AG20443 (cell line): ENCODE measurements around the gene ARSG.

Experiments
- DNase-seq: peaks from one replicate; pipeline ENCODE4 v3.0.0; 2012; ENCODE audit warnings: low spot score, mixed read lengths

Gene ARSG

DNA sequence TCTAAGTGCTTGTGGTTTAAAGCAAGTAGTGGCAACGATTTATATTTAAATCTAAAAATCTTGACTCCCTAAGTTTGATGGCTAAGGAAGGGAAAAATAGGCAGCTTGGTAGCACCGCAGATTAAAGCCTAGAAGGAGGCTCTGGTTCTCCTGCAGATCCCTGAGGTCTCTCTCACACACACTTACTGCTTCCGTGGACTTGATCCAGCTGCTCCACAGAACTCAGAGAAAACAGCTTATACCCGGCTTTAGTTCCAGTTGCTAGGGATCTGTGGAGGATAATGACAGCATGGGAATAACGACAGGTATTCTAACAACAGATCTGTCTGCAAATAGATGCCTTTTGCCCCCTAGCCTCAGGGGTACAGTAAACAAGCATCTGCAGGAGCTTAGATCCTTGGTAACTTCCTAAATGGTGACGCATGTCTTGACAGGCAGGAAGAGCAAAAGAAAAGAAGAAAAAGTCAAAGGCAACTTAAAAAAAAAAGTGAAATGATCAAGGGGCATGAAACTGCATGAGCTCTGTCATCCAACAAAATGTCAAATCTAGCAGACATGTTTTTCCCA, 161.5 kb downstream of the ARSG start:
- no peak for DNase-seq

DNA sequence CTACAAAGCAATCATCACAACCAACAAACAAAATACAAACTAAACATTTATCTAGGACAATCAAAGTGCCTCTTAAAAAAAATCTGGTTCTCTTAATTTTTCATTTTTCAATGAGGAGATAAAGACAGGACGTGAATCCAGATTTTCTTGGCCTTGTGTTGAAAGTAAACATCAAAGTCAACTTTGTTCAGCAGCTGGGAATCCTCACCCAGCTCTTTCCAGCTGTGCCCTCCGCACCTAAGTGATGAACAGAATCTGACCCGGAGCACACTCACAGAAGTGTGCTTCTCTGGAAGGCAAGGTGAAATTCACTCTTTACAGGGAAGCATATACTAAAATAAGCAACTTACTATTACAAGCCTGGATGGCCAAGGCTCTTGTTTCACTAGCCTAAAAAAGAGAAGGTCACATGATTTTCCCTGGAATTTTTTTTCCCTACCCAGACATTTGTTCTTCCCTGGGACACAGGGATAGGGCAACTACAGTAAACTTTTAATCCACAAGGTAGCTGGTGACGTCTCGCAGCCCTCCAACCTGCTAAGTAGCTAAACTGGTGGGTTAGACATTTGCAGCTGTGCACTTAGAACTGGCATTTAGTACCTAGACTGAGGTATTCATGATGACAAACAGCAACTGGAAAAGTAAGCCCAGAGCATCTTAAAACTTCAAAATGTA, 162.8 kb downstream of the ARSG start:
- no peak for DNase-seq

DNA sequence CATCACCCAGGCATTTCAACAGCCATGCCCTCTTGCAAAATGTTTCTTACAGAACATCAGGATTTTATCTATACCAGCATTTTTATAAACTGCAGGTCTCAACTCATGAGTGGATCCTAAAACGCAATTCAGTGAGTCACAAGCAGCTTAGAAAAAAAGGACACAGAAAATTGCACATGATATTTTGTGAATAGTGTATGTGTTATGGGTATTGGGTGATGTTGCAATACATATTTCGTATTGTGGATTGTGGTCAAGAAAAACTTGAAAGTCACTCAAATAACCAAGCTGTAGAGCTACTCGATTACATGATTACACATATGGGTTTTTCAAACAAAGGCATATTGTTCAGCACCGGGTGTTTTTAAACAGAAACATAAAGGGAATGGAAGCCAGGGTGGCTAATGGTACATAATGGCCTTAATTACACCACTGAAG, 164.6 kb downstream of the ARSG start:
- peak; percentile 54 for DNase-seq

DNA sequence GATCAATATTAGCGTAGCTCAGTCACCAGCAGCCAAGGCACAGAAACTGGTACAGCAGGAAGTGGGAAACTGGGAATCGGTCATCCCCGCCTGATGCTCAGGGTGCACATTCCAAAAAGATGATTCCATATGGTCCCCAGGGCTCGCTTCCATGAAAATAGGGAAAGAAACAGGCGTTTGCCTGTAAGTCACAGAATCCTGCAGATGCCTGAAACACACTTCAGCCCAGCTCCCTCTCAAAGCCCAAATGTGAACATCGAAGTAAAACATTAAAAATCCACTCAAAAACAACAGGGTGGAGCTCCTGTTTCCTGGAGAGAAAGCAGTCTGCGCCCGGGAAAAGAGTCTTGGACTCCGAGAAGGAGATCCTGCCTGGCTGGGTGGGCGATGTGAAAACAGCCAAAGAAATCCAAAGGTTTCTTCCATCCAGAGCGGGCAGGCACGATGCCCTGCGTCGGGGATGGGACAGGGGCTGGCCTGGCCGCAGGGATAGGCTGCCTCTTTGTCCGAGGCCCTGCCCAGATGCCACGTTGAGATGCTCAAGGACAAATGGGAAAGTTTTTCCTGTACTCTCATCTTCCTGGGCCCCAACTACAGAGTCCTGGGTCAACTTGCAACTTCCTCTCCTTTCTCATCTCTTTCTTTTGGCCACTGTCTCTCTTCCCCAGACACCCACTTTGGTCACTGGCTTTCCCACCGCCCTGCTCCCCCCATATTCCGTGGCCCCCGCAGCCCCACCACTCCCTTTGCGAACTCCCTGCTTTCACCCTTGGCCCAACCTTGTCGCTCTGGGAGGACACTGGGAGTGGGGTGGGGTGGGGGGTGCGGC, 165.3 kb downstream of the ARSG start:
- peak; percentile 86 for DNase-seq

DNA sequence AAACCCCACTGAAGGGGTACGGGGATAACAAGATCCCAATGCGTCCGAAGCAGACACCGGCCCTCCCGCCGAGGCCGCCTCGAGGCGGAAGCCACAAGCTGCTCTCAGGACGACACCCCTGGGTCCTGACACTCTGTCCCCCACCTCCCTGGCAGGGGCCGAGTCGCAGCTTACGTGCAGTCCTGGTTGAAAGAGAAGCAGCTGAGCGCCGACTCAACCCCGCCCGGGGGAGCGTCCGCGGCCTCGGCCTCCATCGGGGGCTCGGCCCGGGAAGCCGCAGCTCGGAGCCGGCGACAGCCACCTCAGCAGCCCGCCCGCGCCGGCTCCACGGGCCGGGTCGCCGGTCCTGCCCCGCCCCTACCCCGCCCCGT, 165.9 kb downstream of the ARSG start, which contains the start of gene WIPI1:
TSS of gene WIPI1 (minus strand) at position 329 of the 371 bp plus-strand sequence. CDS start at position 254, 75 bp downstream.
- peak; percentile 14 for DNase-seq

DNA sequence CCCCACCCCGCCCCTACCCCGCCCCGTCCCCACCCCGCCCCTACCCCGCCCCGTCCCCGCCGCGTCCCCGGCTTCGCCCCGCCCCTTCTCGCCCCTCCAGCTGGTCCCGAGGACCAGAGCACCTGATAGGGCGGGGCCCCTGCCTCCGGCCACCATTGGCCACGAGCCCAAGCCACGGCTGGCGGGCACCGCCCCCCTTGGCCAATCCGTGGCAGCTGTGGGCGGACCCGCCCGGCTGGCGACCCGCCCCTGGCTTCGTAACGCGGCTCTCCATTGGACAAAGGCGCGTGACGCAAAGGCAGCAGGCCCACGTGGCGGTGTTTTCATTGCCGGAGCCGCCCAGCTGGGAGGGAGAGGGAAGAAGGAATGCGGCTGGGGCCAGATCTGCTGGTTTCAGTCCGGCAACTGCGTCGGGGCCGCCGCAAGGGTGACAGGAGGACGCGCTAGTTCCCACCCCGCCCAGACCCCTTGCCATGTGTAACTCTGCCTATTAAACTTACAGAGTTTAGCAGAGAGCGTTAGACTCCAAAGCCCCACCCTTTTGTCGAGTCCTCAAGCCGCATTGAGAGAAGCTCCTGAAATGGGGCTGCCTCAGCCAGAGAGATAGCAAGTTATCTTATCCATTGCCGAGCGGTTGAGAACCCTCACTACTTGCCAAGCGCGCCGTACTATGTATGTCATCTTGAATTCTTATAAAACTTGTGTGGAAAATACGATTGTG, 166.4 kb downstream of the ARSG start:
- DNase-seq = peak; percentile 98

DNA sequence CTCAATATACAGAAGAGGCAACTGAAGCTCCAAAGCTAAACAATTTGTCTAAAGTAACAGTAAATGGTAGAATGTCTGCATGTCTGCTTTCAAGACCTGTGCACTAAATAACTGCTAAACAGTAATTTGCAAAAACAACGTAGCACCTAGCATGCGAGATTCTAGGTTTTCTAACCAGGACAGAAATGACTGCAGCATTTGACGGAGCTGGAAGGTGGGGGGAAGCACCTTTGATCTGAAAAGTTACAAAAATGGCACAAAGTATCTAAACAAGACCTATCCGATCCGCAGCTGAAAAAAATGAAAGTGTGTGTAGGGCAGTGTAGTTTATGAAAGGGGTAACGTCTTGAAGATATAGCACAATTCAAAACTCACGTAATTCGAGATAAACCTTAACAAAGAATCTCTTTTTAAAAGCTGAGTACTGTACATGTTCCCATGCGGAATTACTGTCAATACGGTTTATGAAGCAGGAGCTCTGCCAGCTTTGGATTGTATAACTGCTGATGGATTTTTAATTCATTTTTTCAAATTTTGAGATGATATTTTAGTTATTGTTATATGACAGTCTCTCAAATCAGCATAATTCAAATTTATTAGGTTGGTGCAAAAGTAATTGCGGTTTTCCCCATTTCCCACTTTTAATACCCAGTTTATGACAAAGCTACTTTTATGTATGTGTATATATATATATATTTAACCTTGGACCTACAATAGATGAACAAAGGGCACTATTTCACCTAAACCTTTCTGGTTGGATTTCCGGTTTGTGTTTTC, 167.2 kb downstream of the ARSG start:
- DNase-seq = no peak

DNA sequence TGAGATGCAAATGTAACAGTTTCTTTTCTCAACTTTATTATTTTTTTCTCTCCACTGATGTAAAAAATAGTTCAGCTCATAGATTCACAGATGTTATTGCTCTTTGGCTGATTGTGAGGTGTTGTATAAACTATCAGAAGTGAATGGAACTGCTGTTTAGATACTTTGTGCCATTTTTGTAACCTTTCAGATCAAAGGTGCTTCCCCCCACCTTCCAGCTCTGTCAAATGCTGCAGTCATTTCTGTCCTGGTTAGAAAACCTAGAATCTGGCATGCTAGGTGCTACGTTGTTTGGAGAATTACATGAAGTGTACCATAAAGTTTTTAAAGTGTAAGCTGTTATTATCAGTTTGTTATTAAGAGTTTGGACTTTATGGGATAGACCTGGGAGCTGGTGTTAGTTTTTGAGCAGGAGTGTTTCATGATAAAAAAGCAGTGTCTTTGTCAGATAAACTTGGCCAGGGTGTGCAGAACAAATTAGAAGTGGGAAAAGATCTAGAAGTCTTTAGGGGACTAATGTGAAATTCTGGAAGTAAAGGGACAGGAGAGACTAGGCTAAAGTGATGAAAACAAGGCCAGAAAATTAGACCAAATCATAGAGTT, 167.8 kb downstream of the ARSG start:
- DNase-seq = no peak

DNA sequence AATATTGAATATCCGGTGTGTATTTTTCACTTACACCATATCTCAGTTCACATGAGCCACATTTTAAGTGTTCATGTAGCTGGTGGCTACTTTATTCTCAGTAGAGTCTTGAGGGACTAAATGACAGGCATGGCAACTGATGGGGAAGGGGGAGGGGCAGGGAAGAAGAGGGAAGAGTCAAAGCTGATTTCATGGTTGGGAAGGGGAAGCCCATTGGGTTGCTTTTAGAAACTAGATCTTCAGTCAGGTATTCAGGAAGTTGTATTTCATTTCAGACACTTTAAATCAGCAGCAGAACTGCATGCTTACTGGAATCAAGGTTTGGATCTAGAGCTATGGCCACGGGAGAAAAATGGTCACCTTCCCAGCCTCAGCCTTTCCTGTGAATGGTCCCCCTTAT, 168.9 kb downstream of the ARSG start:
- DNase-seq = no peak

DNA sequence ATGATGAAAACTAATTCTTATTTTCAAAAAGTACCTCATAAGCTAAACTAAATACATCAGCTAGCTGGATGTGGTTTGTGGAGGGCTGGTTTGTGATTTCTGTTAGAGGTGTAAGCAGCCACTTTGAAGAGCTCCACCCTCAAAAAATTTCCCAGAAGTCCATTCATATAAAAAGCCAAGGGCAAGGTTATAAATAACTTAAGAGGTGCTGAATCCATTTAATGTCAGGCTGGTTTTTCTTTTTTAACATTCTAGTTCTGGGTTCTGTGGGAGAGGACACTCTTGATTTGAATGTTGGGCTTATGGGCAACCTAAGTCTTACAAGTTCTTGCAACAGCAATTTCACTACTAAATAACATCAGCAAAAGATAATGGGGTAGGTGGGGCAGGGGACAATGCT, 169.4 kb downstream of the ARSG start:
- no peak for DNase-seq

DNA sequence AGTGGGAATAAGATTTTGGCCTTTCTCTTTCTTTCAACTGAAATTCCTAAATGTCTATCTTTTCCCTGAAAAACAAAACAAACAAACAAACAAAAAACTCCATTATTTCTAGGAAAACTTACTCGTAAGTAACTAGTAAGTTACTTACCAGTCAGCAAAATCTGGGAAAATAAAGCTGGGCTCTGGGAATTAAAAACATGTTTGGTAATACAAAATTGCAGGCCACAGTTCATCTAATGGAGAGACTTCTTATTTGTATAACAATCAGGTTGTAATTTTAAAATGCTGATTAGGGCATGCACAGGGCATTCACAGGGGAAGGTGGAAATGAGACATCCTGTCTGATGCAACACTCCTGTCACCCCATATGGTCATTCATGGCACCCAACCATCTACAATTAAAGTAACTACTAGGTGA, 169.8 kb downstream of the ARSG start:
- DNase-seq = no peak

DNA sequence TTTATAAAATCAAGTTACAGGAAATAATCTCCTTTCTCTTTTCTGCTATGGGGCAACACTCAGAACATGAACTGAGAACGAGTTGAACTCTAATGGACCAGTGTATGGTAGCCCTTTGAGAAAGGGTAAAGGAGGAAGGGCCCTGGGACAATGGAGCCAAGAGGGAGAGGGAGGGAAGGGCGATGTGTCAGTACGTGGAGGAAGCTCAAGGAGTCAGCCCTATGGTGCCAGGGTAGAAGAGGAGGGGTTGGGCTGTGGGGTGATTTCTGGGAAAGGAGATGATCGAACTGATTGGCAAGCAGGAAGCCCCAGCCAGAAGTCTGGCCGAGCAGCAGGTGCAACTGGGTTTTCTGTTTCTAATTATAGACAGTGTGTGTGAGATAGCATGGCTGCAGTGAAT, 170.3 kb downstream of the ARSG start:
- no peak for DNase-seq

DNA sequence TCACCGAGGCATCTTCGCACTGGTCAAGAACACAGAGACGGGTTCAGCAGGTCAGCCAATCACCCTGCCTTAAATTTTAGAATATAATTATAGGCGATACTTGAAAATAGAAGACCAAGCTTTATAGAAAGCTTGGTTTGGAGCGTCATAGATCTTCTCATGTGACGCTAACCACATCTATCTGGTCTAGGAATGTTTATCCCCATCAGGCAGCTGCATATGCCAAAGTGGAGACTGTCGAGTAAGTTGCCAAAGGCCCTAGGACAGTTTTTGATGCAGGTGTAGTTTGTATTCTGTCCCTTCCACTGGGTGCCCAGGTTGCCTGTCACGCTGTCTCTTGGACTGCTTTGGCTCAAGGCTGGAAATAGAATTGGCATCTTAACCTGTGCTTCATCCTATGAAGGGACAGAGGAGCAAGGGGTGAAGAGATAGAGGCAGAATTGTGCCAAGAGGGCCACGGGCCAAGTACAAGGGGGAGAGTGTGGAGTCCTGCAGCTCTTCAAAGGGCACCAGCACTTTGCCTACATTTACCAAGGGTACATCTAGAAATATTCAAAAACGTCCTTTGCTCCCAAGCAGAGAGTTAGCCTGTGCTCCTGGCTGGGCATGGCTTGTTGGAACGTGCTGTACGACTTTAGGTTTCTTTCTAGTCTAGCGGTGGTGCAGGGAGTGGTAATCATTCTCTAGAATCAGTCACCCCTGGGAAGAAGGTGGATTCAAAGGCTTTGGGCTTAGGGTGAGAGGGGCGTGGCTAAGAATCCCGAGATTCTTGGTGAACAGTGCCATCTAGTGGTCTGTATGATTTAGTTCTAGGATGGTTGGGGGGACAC, 171.3 kb downstream of the ARSG start:
- peak; percentile 69 for DNase-seq

DNA sequence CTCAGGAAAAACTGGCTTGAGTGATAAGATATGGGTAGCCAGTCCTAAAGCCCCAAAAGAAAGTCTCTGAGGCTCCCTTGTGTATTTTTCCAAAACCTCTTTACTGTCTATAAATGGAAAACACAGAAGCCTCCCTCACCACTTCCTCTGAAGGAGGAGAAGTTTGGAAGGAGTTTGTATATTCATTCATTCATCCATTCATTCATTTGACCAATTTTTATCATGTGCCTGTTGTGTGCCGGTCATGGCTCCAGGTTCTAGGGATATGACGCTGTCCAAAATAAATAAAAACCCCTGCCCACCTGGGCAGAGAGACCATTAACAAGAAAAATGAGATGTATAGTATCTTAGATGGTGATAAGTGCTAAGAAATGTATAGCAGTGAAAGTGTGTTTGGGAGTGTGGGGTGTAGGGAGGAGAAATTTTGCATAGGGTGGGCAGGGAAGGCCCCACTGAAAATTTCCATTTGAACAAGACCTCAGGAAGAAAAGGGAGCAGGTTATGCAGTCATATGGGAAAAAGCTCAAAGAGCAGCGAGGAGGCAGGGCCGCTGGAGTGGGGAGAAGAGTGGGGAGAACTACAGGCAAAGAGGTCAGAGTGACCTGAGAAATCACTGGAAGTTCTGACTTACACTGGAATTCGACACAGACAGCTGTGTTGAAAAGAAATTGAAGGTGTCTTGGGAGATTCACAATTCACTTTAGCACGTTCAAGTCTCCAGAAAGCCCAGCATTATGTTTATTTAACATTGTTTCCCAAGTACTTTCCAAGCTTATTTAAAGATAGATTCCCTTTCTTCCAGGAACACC, 172.1 kb downstream of the ARSG start:
- DNase-seq = no peak

DNA sequence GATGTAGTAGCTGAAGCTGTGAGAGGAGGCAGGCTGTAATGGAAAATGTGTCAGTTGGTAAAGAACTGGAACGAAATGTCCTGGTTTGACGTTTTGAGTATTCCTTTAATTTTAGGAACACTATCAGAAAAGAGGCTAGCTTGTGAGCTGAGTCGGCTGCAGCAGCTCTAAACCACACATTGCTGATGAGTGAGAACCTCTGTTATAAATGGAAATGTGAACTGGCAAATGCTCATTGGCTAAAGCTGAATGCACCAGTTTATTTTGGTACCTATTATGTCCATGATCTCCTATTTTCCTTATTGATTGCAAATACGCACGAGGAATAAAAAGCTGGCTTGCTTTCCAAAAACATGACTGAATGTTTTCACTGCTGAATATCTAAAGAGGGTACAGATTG, 177.0 kb downstream of the ARSG start:
- peak; percentile 18 for DNase-seq

DNA sequence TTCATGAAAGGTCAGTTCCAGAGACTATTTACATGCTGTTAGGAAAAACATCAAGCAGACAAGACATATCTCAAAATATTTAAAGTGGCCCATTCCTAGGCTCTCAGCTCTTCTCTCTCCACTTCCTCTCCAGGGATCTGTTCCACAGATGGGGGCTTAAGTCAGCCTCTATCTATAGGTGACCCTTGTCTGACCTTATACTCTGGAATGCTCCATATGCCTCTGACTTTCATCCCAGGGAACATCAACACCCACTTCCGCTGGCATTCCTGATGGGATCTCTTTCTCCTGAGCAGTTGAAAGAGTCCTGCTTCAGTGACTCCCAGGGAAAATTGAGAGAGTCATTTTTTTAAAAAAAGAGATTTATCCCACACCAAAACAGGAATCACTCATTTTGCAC, 177.5 kb downstream of the ARSG start:
- no peak for DNase-seq
